ENCODE data around the gene KIF15.

GRCh38 chr3:44874308-44874707, 112.7 kb downstream of the KIF15 start, which contains the start of gene TGM4:
- TF ChIP-seq CTCF (IDR thresholded peaks at IDR 0.05), result no peak
- TF ChIP-seq POLR2A (IDR thresholded peaks at IDR 0.05), result no peak

Data from thyroid gland (tissue), 4 donors.